K562 (cell line): ENCODE measurements around the gene APBB2. TPM values are rescaled to one million over a fixed set of nuclear protein-coding genes. Genes with fewer than 3 reads are reported as not detected.

Source experiments
- ATAC-seq: fragments of 200-7000 bp; cut with Tn5 transposase; 3 replicates; pipeline ENCODE4 v1.9.1; 2020; ENCODE audit warnings: moderate library complexity
- BruUV-seq: library from RNA; stranded (reverse); fragments of 400-500 nt; replicated peaks from 2 replicates; lab custom pipeline; 2021; lab: Mats Ljungman, UMichigan
- CTCF ChIA-PET: fragments of 300-600 bp; formaldehyde crosslinking; extraction: SDS; loops from one replicate; lab custom pipeline; 2021; ENCODE audit warnings: low intra/inter-chr PET ratio; lab: Yijun Ruan, JAX
- POLR2A ChIA-PET: fragments of 300-600, 350-650 bp; sonication (Branson Sonifier 250); formaldehyde crosslinking; extraction: SDS; loops from one replicate; lab custom pipeline; 2021; ENCODE audit warnings: antibody characterized with exemption, inconsistent platforms; lab: Yijun Ruan, JAX
- DNase-seq, 4 experiments: peaks; one replicate each; pipeline versions ENCODE4 v3.0.0 to v3.0.0-alpha.2; 2011 to 2018; ENCODE audit warnings: low spot score in 3 of 4, mixed read lengths in 3 of 4; ENCODE audit errors: extremely low read depth in 1 of 4
- FAIRE-seq: peaks from 2 replicates; lab custom pipeline; 2011; peaks lifted over from hg19 to GRCh38; lab: Jason Lieb, UNC
- H2AFZ ChIP-seq: 2 replicates; pipeline ENCODE4 v1.6.0; 2011; ENCODE audit warnings: low read depth, low read length, control low read depth, inconsistent platforms
- H3K27ac ChIP-seq: fragments of 200-600 bp; 3 replicates; pipeline ENCODE4 v1.8.0; 2011; ENCODE audit warnings: low read depth, mild to moderate bottlenecking, control low read depth, inconsistent platforms, low read length, moderate library complexity, mixed read lengths; ENCODE audit errors: extremely low read depth
- H3K27me3 ChIP-seq, 2 experiments: fragments of 300-600 bp in 1 of 2; 2 replicates in 1 of 2; 3 replicates in 1 of 2; pipeline versions ENCODE4 v1.6.0 to v1.8.0; 2011; ENCODE audit warnings: inconsistent platforms in 2 of 2, low read length in 2 of 2, mild to moderate bottlenecking in 1 of 2, mixed read lengths in 1 of 2, moderate library complexity in 1 of 2; ENCODE audit not compliant: control insufficient read depth in 2 of 2, insufficient read depth in 2 of 2
- H3K36me3 ChIP-seq: fragments of 300-600 bp; 3 replicates; pipeline ENCODE4 v1.8.0; 2011; ENCODE audit warnings: mild to moderate bottlenecking, low read length, inconsistent platforms; ENCODE audit not compliant: control insufficient read depth, insufficient read depth
- H3K4me1 ChIP-seq, 2 experiments: fragments of 200-600 bp in 1 of 2; replicated peaks in 1 of 2; 2 replicates in 1 of 2; 3 replicates in 1 of 2; pipeline versions ENCODE4 v1.5.1 to v1.8.0; 2011; ENCODE audit warnings: inconsistent platforms in 2 of 2, low read length in 2 of 2, mild to moderate bottlenecking in 1 of 2, mixed read lengths in 1 of 2, moderate library complexity in 1 of 2; ENCODE audit not compliant: control insufficient read depth in 2 of 2, insufficient read depth in 2 of 2
- H3K4me2 ChIP-seq: 2 replicates; pipeline ENCODE4 v1.6.1; 2011; ENCODE audit warnings: low read length, control low read depth, inconsistent platforms, mixed read lengths; ENCODE audit not compliant: insufficient read depth
- H3K4me3 ChIP-seq: fragments of 200-600 bp; sonication (generic), shearing (Covaris generic); 2 replicates; pipeline ENCODE4 v1.5.1; 2016; ENCODE audit warnings: control low read depth, inconsistent platforms
- H3K79me2 ChIP-seq: fragments of 200-600 bp; 3 replicates; pipeline ENCODE4 v1.8.0; 2011; ENCODE audit warnings: low read length, inconsistent platforms; ENCODE audit not compliant: control insufficient read depth, insufficient read depth
- H3K9ac ChIP-seq, 2 experiments: 2 replicates each; pipeline versions ENCODE4 v1.6.0 to v1.6.1; 2011; ENCODE audit warnings: low read depth in 2 of 2, low read length in 2 of 2, control low read depth in 1 of 2, inconsistent platforms in 1 of 2, mild to moderate bottlenecking in 1 of 2, mixed read lengths in 1 of 2; ENCODE audit not compliant: insufficient read depth in 1 of 2
- H3K9me1 ChIP-seq: one replicate; pipeline ENCODE4 v1.6.0; 2011; ENCODE audit warnings: inconsistent platforms, mild to moderate bottlenecking, low read length, moderate library complexity; ENCODE audit not compliant: control insufficient read depth, insufficient read depth
- H3K9me3 ChIP-seq: replicated peaks from 2 replicates; pipeline ENCODE4 v1.5.1; 2011; ENCODE audit warnings: low read depth, low read length, inconsistent platforms; ENCODE audit not compliant: control insufficient read depth, insufficient read depth
- H4K20me1 ChIP-seq: replicated peaks from 2 replicates; pipeline ENCODE4 v1.6.1; 2011; ENCODE audit warnings: low read length, inconsistent platforms, mixed read lengths; ENCODE audit not compliant: control insufficient read depth, insufficient read depth
- HDAC6 ChIP-seq: IDR thresholded peaks from 2 replicates; pipeline ENCODE4 v1.6.1; 2012; ENCODE audit warnings: low read depth, mild to moderate bottlenecking, control low read depth, inconsistent platforms, low read length, moderate library complexity
- KAT2B ChIP-seq: IDR thresholded peaks from one replicate; pipeline ENCODE4 v1.6.1; 2012; ENCODE audit warnings: low read depth, mild to moderate bottlenecking, control low read depth, inconsistent platforms, low read length, moderate library complexity
- L3MBTL2 ChIP-seq: fragments of 450-650 bp; IDR thresholded peaks from 2 replicates; pipeline ENCODE4 v1.6.1; 2016; ENCODE audit warnings: mild to moderate bottlenecking, moderate library complexity
- NFIX ChIP-seq: fragments of 250-450 bp; sonication (Bioruptor Pico); IDR thresholded peaks from 2 replicates; pipeline ENCODE4 v1.4.0; 2020; ENCODE audit warnings: low read depth, mild to moderate bottlenecking, moderate library complexity
- PHB2 ChIP-seq: fragments of 450-650 bp; IDR thresholded peaks from 2 replicates; pipeline ENCODE4 v1.6.1; 2017; ENCODE audit warnings: low read depth
- ZNF124 ChIP-seq: sonication (generic); formaldehyde crosslinking; IDR thresholded peaks from 2 replicates; pipeline ENCODE4 v1.8.1; 2022; ENCODE audit warnings: missing genetic modification reagents
- ZNF217 ChIP-seq: sonication (generic); formaldehyde crosslinking; IDR thresholded peaks from 2 replicates; pipeline ENCODE4 v1.8.0; 2022; ENCODE audit warnings: mild to moderate bottlenecking, missing genetic modification reagents
- ZNF274 ChIP-seq: IDR thresholded peaks from 2 replicates; pipeline ENCODE4 v1.6.1; 2011; ENCODE audit warnings: low read depth, mild to moderate bottlenecking, low read length, moderate library complexity, borderline replicate concordance
- ZNF699 ChIP-seq: fragments of 250-450 bp; sonication (Bioruptor Pico); IDR thresholded peaks from 2 replicates; pipeline ENCODE4 v1.8.0; 2021; ENCODE audit warnings: mild to moderate bottlenecking, moderate library complexity; ENCODE audit not compliant: insufficient replicate concordance
- WGBS: fragments of 100-300 bp; shearing (Covaris generic); methylation state at CpG from one replicate; pipeline ENCODE4 v1.1.6; 2016; ENCODE audit warnings: low coverage, mixed read lengths; ENCODE audit not compliant: insufficient coverage; ENCODE audit errors: missing lambda C conversion rate; 5-methylcytosine and 5-hydroxymethylcytosine counted together
- in situ Hi-C: fragments of 300-500 bp; cut with MboI; formaldehyde crosslinking; loops from 4 replicates; pipeline ENCODE4 v1.15.0; 2018; ENCODE audit warnings: inconsistent platforms, mixed read lengths
- intact Hi-C: fragments of 100-400 bp; cut with micrococcal nuclease; formaldehyde crosslinking; loops from 2 replicates; pipeline ENCODE4 v1.14.2; 2022
- polyA plus RNA-seq, 8 experiments: library from polyadenylated mRNA; depleted of rRNA in 4 of 8; stranded (reverse) in 5 of 8; unstranded in 3 of 8; fragments of >200 nt; fragmentation: Nextera tagmentation in 2 of 8; fragmentation: Illumina TruSeq in 1 of 8; extraction: Ambion mirVana in 2 of 8; extraction: Trizol in 1 of 8; gene quantifications; 2 replicates each; pipeline versions ENCODE4 v1.2.1 to v1.2.3, GENCODE V29; 2011 to 2014; ENCODE audit warnings: inconsistent platforms in 1 of 8, missing spikeins in 1 of 8
- total RNA-seq, 7 experiments: library from RNA; depleted of rRNA in 6 of 7; stranded (reverse); fragments of >200 nt in 6 of 7; fragmentation: Illumina TruSeq in 2 of 7; extraction: Trizol in 2 of 7; gene quantifications; 2 replicates each; pipeline versions ENCODE4 v1.2.1 to v1.2.3, GENCODE V29; 2011 to 2021; ENCODE audit warnings: low replicate concordance in 1 of 7
- TF ChIP-seq, protein P1 (sequence below): sonication (generic); formaldehyde crosslinking; IDR thresholded peaks from 2 replicates; pipeline ENCODE4 v1.4.0; 2020; ENCODE audit warnings: mild to moderate bottlenecking, missing genetic modification reagents
- TF ChIP-seq, protein P2 (sequence below): sonication (generic); formaldehyde crosslinking; IDR thresholded peaks from 2 replicates; pipeline ENCODE4 v1.8.1; 2023; ENCODE audit warnings: mild to moderate bottlenecking, missing genetic modification reagents, moderate library complexity
- TF ChIP-seq, protein P3 (sequence below): fragments of 450-650 bp; formaldehyde crosslinking; IDR thresholded peaks from 2 replicates; pipeline ENCODE4 v1.4.0; 2020; ENCODE audit warnings: mild to moderate bottlenecking, moderate library complexity

The APBB2 gene
- total and polyA plus RNA-seq, 9 of the 15 experiments (the other 6 are each of a cell fraction or from before 2014, with no cell fraction given) = 0.08 to 2.1 (median 1.4) TPM

DNA sequence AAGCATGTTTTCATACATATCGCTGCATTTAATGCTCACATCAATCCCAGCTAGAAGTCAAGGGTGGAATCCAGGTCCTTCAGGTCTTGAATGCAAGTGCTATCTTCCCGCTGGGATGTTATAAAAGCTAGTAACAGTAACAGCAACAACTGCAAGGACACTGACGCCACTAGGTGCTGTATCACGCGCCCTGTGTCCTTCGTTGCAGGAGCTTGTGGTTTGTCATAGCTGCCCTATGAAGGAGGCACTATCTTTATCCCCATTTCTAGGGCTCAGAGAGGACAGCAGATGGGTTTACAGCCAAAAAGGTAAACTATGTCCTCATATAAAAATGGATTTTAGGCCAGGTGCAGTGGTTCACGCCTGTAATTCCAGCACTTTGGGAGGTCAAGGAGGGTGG lies 261.7 kb downstream of the APBB2 start:
- intact Hi-C loops (no loop called here), in situ Hi-C loops (no loop called here)
- ChIA-PET POLR2A (interaction anchor here (0.6 to 0.9 kb wide), 2 partner anchors 10 to 145 kb away, joined by 3 read pairs; no protein-coding TSS in a partner anchor), CTCF (no interaction called here)
- no peak overlapping the region for H3K4me3 ChIP-seq
- no peak overlapping the region for H3K4me2 ChIP-seq
- no peak overlapping the region for H3K27ac ChIP-seq
- WGBS = 2% methylated on average over 7 of the region's 7 CpGs
- no peaks in the 10 kb centered on the region for H3K4me1 ChIP-seq
- BruUV-seq = no TSS peak
- no peaks in the 10 kb centered on the region for H4K20me1 ChIP-seq
- H2AFZ ChIP-seq = no peak overlapping the region
- H3K79me2 ChIP-seq = no peaks in the 10 kb centered on the region
- H3K36me3 ChIP-seq = no peaks in the 10 kb centered on the region
- no peak for ATAC-seq
- H3K9ac ChIP-seq = no peak overlapping the region
- peaks cover 0 to 25% of the 10 kb centered on the region in 2 experiments; a peak in 3 of 5 replicates for H3K27me3 ChIP-seq
- no peak for TF ChIP-seq L3MBTL2
- TF ChIP-seq PHB2 = no peak
- TF ChIP-seq ZNF699 (CRISPR knock-in tag) = no peak
- TF ChIP-seq NFIX (CRISPR knock-in tag) = no peak
- DNase-seq = no peak
- no peaks in the 10 kb centered on the region for H3K9me1 ChIP-seq
- no peaks in the 10 kb centered on the region for H3K9me3 ChIP-seq
- no peak for FAIRE-seq

DNA sequence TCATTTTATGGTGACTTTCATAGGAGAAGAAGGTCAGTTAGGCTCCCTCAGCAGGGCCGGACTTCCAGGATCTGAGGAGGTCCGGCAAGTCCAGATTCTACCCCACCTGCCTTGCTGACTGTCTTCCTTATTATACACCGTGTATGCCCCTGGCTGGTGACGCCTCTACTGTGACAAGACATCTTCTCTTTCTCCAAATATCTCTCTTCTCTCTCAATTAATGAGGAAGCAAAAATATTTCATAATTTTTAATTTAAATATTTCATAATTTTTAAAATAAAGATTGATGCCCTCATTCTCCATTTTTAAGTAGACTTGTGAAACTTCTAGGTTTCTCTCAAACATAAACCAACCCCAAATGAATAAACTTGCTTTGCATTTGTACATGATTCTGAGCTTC lies 262.1 kb downstream of the APBB2 start:
- H3K9me3 ChIP-seq = no peaks in the 10 kb centered on the region
- in situ Hi-C loops = no loop called here
- H3K27ac ChIP-seq = no peak overlapping the region
- H3K9ac ChIP-seq = no peak overlapping the region
- WGBS = 3% methylated on average over 4 of the region's 4 CpGs
- no peak overlapping the region for H3K4me3 ChIP-seq
- no peaks in the 10 kb centered on the region for H3K4me1 ChIP-seq
- no peak for DNase-seq
- no peak overlapping the region for H2AFZ ChIP-seq
- H4K20me1 ChIP-seq = no peaks in the 10 kb centered on the region
- H3K27me3 ChIP-seq = peaks cover 1 to 25% of the 10 kb centered on the region in 2 experiments; a peak in 3 of 5 replicates
- H3K9me1 ChIP-seq = no peaks in the 10 kb centered on the region
- no peak for ATAC-seq
- POLR2A ChIA-PET = interaction anchor here (0.6 to 0.9 kb wide), 2 partner anchors 11 to 145 kb away, joined by 3 read pairs; no protein-coding TSS in a partner anchor
- H3K36me3 ChIP-seq = no peaks in the 10 kb centered on the region
- BruUV-seq = no TSS peak
- no peak overlapping the region for H3K4me2 ChIP-seq
- no peaks in the 10 kb centered on the region for H3K79me2 ChIP-seq
- CTCF ChIA-PET = no interaction called here
- no peak for FAIRE-seq
- intact Hi-C loops = no loop called here
- TF ChIP-seq KAT2B = no peak
- no peak for TF ChIP-seq HDAC6
- TF ChIP-seq, protein P1, sequence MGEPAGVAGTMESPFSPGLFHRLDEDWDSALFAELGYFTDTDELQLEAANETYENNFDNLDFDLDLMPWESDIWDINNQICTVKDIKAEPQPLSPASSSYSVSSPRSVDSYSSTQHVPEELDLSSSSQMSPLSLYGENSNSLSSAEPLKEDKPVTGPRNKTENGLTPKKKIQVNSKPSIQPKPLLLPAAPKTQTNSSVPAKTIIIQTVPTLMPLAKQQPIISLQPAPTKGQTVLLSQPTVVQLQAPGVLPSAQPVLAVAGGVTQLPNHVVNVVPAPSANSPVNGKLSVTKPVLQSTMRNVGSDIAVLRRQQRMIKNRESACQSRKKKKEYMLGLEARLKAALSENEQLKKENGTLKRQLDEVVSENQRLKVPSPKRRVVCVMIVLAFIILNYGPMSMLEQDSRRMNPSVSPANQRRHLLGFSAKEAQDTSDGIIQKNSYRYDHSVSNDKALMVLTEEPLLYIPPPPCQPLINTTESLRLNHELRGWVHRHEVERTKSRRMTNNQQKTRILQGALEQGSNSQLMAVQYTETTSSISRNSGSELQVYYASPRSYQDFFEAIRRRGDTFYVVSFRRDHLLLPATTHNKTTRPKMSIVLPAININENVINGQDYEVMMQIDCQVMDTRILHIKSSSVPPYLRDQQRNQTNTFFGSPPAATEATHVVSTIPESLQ (CRISPR knock-in tag) = no peak
- TF ChIP-seq ZNF124 (CRISPR knock-in tag) = no peak
- no peak for TF ChIP-seq ZNF217 (CRISPR knock-in tag)
- TF ChIP-seq ZNF274 = no peak
- TF ChIP-seq, protein P2, sequence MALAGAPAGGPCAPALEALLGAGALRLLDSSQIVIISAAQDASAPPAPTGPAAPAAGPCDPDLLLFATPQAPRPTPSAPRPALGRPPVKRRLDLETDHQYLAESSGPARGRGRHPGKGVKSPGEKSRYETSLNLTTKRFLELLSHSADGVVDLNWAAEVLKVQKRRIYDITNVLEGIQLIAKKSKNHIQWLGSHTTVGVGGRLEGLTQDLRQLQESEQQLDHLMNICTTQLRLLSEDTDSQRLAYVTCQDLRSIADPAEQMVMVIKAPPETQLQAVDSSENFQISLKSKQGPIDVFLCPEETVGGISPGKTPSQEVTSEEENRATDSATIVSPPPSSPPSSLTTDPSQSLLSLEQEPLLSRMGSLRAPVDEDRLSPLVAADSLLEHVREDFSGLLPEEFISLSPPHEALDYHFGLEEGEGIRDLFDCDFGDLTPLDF = no peak
- TF ChIP-seq, protein P3, sequence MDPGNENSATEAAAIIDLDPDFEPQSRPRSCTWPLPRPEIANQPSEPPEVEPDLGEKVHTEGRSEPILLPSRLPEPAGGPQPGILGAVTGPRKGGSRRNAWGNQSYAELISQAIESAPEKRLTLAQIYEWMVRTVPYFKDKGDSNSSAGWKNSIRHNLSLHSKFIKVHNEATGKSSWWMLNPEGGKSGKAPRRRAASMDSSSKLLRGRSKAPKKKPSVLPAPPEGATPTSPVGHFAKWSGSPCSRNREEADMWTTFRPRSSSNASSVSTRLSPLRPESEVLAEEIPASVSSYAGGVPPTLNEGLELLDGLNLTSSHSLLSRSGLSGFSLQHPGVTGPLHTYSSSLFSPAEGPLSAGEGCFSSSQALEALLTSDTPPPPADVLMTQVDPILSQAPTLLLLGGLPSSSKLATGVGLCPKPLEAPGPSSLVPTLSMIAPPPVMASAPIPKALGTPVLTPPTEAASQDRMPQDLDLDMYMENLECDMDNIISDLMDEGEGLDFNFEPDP = no peak
